GM18517 (cell line): ENCODE results near the gene TMTC3.

Experiments
- ATAC-seq: cut with Tn5 transposase; IDR thresholded peaks from one replicate; pipeline ENCODE4 v1.9.1; 2021; ENCODE audit warnings: mild to moderate bottlenecking, moderate library complexity; ENCODE audit not compliant: unreplicated experiment

The TMTC3 gene

DNA sequence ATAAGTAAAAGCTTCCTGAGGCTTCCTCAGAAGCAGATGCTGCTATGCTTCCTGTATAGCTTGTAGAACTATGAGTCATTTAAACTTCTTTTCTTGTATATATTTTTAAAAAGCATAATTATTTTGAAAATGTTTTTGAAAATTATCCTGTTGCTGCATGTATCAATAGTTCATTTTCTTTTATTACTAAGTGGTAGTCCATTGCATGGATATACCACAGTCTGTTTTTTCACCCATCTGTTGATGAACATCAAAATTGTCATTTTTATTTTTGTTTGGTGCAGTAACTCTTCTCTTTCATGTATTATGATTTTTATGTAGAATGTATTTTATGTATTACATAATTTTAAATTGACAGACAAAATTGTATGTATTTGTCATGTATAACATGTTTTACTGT lies 81.4 kb downstream of the TMTC3 start:
- ATAC-seq, result no peak

GRCh38 chr12:88225776-88226175 lies 83.7 kb downstream of the TMTC3 start:
- ATAC-seq, result no peak

GRCh38 chr12:88227263-88227662 lies 85.2 kb downstream of the TMTC3 start:
- no peak for ATAC-seq

GRCh38 chr12:88227871-88228270 lies 85.8 kb downstream of the TMTC3 start:
- ATAC-seq, result no peak

- no peak for ATAC-seq
Measured at GRCh38 chr12:88228720-88229119, 86.6 kb downstream of the TMTC3 start.

GRCh38 chr12:88230271-88230670 lies 88.2 kb downstream of the TMTC3 start:
- ATAC-seq, result no peak

GRCh38 chr12:88235183-88235833 lies 93.2 kb downstream of the TMTC3 start:
- no peak for ATAC-seq

GRCh38 chr12:88237954-88238353 lies 95.8 kb downstream of the TMTC3 start:
- ATAC-seq, result peak; percentile 70

DNA sequence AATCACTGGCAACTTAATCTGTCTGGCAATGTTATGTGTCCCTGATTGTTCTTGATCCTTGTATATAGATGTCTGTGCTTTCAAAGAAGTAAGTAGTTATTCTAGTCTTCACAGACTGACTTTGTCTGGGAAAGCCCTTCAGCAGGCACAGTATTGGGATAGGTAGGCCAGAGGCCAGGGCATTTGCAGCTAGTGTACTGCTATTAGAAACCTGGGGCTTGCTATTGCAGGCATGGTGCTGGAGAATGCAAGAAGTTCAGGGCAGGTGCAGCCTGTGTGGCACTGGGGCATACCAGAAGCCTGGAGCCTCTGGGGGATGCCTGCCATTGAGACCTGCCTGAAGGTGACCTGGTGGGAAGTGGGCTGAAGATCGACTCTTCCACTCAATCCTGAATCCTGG lies 96.3 kb downstream of the TMTC3 start:
- ATAC-seq, result no peak

- no peak for ATAC-seq
Measured at GRCh38 chr12:88241862-88242570, 99.9 kb downstream of the TMTC3 start.

DNA sequence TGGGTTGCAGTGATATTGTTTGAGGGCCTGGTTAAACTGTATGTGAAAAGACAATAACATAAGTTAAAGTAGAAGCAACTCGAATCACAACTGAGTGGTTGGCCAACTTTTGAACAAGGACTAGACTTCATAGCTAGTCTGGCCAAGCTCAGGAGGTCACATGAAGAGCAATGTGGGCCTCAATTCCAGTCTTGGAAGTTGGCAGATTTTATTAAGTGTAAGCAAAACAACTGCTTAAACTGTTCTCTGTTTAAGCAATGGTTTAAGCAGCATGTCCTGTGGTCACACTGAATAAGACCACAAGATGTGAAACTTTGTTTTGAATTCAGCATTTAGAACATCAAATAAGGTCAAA lies 100.4 kb downstream of the TMTC3 start:
- no peak for ATAC-seq

DNA sequence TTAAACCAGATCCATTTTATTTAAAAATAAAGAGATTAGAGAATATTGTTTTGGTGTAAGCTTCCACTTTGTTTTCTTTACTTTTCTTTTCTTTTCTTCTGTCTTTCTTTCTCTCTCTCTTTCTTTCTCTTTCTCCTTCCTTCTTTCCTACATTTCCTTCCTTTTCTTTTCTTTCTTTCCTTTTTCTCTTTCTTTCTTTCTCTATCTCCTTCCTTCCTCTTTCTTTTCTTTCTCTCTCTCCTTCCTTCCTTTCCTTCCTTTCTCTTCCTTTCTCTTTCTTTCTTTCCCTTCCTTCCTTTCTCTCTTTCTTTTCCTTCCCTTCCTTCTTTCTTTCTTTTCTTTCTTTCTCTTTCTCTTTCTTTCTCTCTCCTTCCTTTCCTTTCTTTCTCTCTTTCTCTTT lies 100.8 kb downstream of the TMTC3 start:
- no peak for ATAC-seq

- no peak for ATAC-seq
Measured at GRCh38 chr12:88243982-88244381, 101.9 kb downstream of the TMTC3 start.

- no peak for ATAC-seq
Measured at GRCh38 chr12:88245905-88246304, 103.8 kb downstream of the TMTC3 start.

GRCh38 chr12:88247241-88247643 lies 105.1 kb downstream of the TMTC3 start:
- no peak for ATAC-seq

- no peak for ATAC-seq
Measured at GRCh38 chr12:88248606-88249005, 106.5 kb downstream of the TMTC3 start.
